RWPE1 (cell line): Measurements from ENCODE around the gene FBLIM1.
A peak's percentile ranks its signal among the peaks of the same experiment; 100 is the strongest.

ENCODE experiments used
- CTCF ChIA-PET: fragments of 350-600 bp; sonication (Branson Sonifier 250); formaldehyde crosslinking; extraction: SDS; loops from one replicate; lab custom pipeline; 2021; lab: Yijun Ruan, JAX
- POLR2A ChIA-PET: fragments of 400-600 bp; formaldehyde crosslinking; extraction: SDS; loops from one replicate; lab custom pipeline; 2020; ENCODE audit warnings: antibody characterized with exemption; ENCODE audit not compliant: low non-redundant PET; lab: Yijun Ruan, JAX
- DNase-seq: peaks from one replicate; pipeline ENCODE4 v3.0.0; 2012; ENCODE audit warnings: low spot score
- H3K27ac ChIP-seq: fragments of 450-650 bp; 2 replicates; pipeline ENCODE4 v1.5.1; 2017
- TF ChIP-seq, protein P1 (sequence below): fragments of 450-650 bp; conservative IDR thresholded peaks from 2 replicates; pipeline ENCODE4 v1.5.1; 2017; ENCODE audit warnings: low read depth, mild to moderate bottlenecking

FBLIM1 gene

DNA sequence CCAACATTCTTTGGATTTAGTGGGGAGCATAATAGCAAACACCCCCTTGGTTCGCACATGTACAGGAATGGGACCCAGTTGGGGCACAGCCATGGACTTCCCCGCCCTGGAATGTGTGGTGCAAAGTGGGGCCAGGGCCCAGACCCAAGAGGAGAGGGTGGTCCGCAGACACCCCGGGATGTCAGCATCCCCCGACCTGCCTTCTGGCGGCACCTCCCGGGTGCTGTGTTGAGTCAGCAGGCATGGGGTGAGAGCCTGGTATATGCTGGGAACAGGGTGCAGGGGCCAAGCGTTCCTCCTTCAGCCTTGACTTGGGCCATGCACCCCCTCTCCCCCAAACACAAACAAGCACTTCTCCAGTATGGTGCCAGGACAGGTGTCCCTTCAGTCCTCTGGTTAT, 27.1 kb downstream of the FBLIM1 start:
- DNase-seq: no peak
- POLR2A ChIA-PET: no interaction called here
- CTCF ChIA-PET: interaction anchor here (0.7 kb wide), 1 partner anchor 97 kb away, joined by 5 read pairs; no protein-coding TSS in a partner anchor
- TF ChIP-seq, protein P1, sequence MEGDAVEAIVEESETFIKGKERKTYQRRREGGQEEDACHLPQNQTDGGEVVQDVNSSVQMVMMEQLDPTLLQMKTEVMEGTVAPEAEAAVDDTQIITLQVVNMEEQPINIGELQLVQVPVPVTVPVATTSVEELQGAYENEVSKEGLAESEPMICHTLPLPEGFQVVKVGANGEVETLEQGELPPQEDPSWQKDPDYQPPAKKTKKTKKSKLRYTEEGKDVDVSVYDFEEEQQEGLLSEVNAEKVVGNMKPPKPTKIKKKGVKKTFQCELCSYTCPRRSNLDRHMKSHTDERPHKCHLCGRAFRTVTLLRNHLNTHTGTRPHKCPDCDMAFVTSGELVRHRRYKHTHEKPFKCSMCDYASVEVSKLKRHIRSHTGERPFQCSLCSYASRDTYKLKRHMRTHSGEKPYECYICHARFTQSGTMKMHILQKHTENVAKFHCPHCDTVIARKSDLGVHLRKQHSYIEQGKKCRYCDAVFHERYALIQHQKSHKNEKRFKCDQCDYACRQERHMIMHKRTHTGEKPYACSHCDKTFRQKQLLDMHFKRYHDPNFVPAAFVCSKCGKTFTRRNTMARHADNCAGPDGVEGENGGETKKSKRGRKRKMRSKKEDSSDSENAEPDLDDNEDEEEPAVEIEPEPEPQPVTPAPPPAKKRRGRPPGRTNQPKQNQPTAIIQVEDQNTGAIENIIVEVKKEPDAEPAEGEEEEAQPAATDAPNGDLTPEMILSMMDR: no peak
- peak overlapping the region; percentile 98 for H3K27ac ChIP-seq

DNA sequence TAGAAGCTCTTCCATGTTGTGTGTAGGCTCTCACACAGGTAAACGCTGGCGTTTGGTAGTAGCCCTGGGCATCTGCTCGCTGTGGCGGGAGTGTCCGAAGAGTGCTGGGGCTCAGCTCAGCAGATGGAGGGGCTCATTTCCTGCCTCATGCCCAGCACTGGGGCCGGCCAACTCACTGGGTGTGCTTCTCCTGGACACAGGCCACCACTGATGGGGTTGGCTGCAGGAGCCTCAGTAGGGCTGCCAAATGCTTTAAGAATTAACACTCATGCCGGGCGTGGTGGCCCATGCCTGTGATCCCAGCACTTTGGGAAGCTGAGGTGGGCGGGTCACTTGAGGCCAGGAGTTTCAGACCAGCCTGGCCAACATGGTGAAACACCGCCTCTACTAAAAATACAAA, 28.0 kb downstream of the FBLIM1 start:
- TF ChIP-seq, protein P1: no peak
- POLR2A ChIA-PET: interaction anchor here (0.5 to 0.6 kb wide), 4 partner anchors 27 to 51 kb away, joined by 3 to 9 read pairs (median 3); no protein-coding TSS in a partner anchor
- no peak for DNase-seq
- peak overlapping the region; percentile 98 for H3K27ac ChIP-seq
- CTCF ChIA-PET: interaction anchor here (0.6 kb wide), 1 partner anchor 189 kb away, joined by 7 read pairs; the partner anchor contains the start of gene ZBTB17

DNA sequence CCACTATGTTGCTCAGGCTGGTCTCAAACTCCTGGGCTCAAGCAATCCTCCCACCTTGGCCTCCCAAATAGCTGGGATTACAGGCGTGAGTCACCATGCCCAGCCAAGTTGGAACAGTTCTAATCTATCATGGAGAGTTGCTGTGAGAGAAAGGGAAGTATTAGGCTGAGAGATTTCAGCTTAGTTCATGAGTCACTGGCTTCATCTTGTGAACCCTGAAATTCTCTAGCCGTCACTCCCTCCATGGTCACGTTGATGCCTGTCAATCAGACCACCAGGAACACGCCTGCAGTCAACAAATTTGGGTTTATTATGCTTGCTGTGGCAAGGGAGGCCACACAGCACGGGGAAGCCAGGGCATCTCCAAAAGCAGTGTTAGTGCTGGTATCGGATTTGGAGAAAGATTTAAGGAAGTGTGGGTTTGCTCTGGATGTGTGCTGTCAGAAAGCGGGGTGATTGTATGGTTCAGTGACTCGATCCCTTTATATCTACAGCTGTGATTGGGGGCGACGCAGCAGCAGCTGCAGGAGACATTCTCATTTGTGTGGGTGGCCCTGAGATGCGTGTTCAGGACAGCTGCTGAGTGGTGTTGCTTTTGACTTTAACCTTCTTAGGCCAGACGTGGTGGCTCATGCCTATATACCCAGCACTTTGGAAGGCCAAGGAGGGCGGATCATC, 30.2 kb downstream of the FBLIM1 start:
- peak; percentile 46 for DNase-seq
- H3K27ac ChIP-seq: peak overlapping the region; percentile 98
- TF ChIP-seq, protein P1: no peak
- CTCF ChIA-PET: interaction anchor here (0.7 to 0.9 kb wide), 2 partner anchors 14 to 135 kb away, joined by 3 to 4 read pairs; no protein-coding TSS in a partner anchor
- POLR2A ChIA-PET: interaction anchor here (0.6 kb wide), 3 partner anchors 27 to 187 kb away, joined by 4 to 8 read pairs (median 5); no protein-coding TSS in a partner anchor

DNA sequence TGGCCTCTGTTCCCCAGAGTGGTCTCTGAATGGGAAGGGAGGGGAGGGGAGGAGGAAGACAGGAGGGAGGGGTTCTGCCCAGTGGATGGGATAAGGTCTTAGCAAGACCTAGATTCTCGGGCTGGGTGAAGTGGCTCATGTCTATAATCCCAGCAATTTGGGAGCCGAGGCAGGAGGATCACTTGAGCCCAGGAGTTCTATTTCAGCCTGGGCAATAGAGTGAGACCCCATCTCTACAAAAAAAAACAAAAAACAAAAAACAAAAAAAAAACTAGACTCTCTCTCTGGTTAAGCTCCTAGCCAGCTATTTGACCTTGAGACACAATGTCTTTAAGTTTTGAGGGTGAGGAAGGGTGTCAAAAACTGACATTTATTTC, 37.5 kb downstream of the FBLIM1 start:
- DNase-seq: no peak
- ChIA-PET CTCF (no interaction called here), POLR2A (interaction anchor here (0.7 kb wide), 1 partner anchor 37 kb away, joined by 3 read pairs; no protein-coding TSS in a partner anchor)
- peak overlapping the region; percentile 99 for H3K27ac ChIP-seq
- TF ChIP-seq, protein P1: no peak

DNA sequence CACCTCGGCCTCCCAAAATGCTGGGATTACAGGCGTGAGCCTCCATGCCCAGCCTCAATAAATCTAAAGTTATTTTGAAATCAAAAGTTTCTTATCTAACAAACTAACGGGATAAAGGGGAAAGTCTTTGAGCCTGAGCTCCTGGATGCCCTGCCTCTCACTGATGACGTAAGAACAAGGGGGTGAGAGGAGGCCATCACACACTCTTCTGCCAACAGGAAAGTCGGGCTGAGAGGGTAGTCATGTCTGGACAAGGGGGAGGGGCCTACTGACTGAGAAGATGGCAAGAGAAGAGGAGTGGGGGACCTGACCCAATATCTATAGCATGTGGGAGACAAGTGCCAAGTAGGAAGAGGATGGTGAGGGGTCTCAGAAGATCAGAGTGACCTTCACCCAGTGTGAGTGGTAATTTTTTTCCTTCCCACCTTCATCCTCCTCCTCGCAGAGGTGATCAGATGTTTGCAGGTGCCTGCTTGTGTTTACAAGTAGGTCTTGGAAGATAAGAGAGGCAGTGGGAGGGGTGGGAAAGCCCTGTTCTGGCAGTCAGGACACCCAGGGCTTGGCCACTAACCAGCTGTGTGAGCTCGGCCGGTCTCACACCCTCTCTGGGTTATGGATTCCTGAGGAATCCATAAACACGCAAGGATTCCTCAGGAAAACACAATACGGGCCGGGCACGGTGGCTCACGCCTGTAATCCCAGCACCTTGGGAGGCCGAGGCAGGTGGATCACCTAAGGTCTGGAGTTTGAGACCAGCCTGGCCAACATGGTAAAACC, 39.2 kb downstream of the FBLIM1 start:
- TF ChIP-seq, protein P1: no peak
- H3K27ac ChIP-seq: peak overlapping the region; percentile 99
- ChIA-PET POLR2A (interaction anchor here (1.1 kb wide), 1 partner anchor 37 kb away, joined by 4 read pairs; no protein-coding TSS in a partner anchor), CTCF (interaction anchor here (0.7 kb wide), 1 partner anchor 105 kb away, joined by 3 read pairs; no protein-coding TSS in a partner anchor)
- peak; percentile 50 for DNase-seq
